ENCODE data around the gene GNGT1.

Gene GNGT1

GRCh38 chr7:93938293-93938692, 31.9 kb downstream of the GNGT1 start:
- no peak for DNase-seq (ENCODE audit: low read depth in 2 of 2, low spot score in 1 of 2)

DNA sequence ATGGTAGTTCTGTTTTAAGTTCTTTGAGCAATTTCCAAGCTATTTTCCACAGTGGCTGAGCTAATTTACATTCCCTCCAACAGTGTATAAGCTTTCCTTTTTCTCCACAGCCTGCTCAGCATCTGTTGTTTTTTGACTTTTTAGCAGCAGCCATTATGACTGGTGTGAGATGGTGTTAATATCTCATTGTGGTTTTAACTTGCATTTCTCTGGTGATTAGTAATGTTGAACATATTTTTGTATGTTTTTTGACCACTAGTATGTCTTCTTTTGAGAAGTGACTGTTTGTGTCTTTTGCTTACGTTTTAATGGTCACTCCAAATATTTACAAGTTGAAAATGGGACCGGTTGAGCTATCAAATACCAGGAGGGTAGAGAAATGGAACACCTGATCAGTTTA, 35.6 kb downstream of the GNGT1 start:
- no peak for DNase-seq (ENCODE audit: low read depth in 2 of 2, low spot score in 1 of 2)

GRCh38 chr7:93943816-93944540, 37.6 kb downstream of the GNGT1 start:
- no peak for DNase-seq (ENCODE audit: low read depth in 2 of 2, low spot score in 1 of 2)

- DNase-seq (ENCODE audit: low read depth in 2 of 2, low spot score in 1 of 2) = no peak
These were observed 38.3 kb downstream of the GNGT1 start for GRCh38 chr7:93944673-93945072.

DNA sequence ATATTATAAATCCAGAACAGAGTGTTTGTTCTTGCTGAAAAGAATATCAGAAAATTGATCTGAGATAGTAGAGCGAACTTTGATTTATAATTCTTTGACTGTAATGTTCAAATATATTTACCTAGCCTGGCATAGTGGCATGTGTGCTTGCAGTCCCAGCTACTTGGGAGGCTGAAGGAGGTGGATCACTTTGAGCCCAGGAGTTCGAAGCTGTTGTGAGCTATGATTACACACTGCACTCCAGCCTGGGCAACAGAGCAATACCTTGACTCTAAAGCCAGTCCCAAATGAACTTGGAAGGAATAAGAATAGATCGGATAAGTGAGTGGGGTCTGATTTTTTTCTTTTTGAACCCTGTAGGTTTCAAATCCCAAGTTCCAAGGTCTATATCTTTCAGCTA, 38.7 kb downstream of the GNGT1 start:
- DNase-seq (ENCODE audit: low read depth in 2 of 2, low spot score in 1 of 2) = no peak

DNA sequence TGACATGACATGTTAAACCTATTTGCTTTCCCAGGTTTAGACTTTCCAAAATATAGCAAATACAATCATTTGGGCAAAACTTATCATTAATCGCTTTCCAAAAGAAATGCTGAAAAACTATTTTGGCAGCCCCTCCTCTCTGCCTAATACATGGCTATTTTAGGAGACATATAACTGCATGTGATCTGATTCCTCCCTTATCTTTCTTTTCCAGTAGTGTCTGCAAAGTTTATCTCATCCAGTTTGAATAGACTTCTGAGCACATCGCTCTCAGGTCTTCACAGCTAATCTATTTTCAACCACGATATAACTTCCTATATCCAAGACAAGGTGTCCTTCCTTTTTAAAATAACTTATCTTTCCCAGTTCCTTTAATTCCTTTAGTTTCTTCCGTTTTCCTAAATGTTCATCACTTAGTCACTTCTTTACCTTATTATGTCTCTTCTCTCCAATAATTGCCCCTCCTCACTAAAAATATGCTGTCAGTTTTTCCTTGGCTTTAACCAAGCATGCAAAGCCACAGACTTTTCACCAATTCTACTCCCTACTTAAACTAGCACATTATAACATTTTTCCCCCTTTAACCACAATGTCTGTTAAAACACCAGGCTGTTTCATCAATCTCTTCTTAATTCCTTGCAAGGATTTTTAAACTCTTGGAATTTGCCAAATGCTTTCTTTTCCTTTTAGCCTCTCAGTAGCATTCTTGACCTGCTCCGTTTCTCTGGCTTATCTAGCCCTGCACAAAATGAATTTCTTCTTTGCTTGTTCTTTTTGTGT, 39.6 kb downstream of the GNGT1 start:
- DNase-seq (ENCODE audit: low read depth in 2 of 2, low spot score in 1 of 2) = no peak

- DNase-seq (ENCODE audit: low read depth in 2 of 2, low spot score in 1 of 2) = no peak
These were observed 41.7 kb downstream of the GNGT1 start for GRCh38 chr7:93948106-93948505.

DNA sequence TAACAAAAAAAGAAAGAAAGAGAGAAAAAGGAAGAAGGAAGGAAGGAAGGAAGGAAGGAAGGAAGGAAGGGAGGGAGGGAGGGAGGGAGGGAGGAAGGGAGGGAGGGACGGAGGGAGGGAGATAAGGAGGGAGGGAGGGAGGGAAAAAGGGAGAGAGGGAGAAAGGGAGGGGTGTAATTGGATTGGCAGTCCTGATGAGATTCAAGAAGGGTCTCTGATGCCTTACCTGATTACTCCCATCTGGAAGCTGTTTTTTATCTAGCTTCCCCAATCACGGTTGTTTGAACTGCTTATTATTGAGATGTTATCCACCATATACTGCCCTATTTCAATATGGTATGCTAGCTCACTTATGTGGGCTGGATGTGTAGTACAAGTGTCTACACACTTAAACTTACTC, 42.5 kb downstream of the GNGT1 start:
- no peak for DNase-seq (ENCODE audit: low read depth in 2 of 2, low spot score in 1 of 2)

DNA sequence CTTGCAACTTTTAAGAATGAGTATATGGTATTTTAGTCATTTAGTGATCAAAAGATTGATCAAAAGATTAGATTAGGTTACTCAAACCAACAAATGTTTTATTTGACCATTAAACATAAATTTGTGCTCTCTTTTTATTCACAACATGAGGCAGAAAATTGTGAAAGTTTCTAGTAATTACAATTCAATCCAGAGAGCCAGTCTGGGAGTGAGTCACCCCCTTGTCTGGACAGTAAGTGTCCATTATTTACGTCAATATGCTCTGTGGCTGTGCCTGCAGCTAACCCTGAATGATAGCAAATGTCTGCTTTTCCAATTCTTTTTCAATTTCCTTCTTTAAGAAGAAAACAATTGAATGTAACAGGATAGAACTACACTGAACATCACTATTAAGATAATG, 43.1 kb downstream of the GNGT1 start:
- no peak for DNase-seq (ENCODE audit: low read depth in 2 of 2, low spot score in 1 of 2)

DNA sequence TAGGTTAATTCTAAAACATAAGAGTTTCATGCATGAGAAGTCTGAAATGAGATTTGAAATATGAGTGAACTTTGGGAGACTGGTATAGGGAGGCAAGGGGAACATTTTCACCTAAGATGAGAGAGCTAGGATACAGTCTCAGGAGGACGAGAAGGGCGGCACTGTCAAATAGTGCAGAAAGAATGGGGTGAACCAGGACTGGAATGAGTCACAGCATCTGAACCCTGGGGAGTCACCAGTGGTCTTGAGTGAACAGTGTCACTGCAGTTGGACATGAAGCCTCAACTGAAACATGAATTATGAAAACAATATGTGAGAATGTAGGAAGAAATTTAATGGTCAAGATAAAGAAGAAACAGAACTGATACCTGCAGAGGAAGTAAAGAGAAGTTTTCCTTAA, 48.9 kb downstream of the GNGT1 start:
- DNase-seq (ENCODE audit: low read depth in 2 of 2, low spot score in 1 of 2) = no peak

DNA sequence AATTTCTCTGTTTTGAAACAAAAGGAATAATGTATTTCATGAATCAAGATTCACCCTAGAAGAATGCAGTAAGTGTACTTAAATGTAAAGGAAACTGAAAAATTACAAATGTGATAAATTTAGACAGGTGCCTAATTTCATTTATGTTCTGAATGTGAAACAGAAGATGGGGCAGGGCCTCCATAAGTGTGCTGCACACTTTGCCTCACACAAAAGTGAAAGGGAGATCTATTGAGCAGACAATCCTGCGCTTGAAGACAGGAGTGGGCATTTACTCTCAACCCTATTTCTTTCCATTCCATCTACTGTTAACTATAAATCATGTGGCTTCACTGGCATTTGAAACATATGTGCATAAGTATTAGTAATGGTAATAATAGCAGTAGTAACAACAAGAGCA, 51.4 kb downstream of the GNGT1 start:
- DNase-seq (ENCODE audit: low read depth in 2 of 2, low spot score in 1 of 2) = no peak

DNA sequence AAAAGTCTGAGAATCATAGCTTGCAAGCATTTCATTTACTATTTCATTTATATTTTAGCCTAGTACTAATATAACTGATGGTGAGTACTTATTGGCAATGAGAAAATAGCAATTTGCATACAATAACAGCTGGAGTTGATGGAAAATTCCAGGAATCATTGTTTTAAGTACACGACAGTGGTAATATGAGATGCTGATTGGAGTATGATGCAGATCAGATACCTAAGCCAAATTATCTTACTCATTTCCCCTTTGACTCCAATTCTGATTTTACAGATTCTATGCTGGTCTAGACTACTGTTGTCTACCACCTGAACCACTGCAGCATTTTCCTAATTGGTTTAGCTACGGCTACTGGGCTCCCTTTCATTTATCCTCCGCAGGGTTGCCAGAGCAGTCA, 51.8 kb downstream of the GNGT1 start:
- DNase-seq (ENCODE audit: low read depth in 2 of 2, low spot score in 1 of 2) = no peak

DNA sequence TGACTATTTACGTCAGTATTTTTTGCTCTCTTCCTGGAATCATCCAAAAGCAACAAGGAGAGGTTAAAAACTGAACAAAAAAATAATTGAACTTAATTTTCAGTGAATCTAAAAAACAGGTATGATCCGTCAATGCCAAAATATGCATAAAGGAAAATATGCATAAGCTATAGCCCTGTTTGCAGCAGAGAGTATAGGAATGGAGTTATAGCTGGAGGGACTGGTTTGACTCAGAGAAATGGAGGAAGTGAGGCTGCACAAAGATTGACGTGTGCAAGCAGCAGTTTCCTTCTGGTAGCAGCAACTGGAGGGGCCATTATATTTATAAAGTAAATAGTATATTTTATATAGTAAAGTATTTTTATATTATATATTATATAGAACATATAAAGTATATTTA, 52.3 kb downstream of the GNGT1 start:
- no peak for DNase-seq (ENCODE audit: low read depth in 2 of 2, low spot score in 1 of 2)

Data from stimulated activated CD8-positive, alpha-beta memory T cell treated with anti-CD3 and anti-CD28 coated beads, Interleukin-4, amount 100 ng/mL, for 1 hour (primary cell).